ENCODE data around the gene CLUH.
"Not testable (repeated sequence)": the region's sequence is repeated elsewhere in the genome, so short reads cannot be mapped to it uniquely, and the experiment has no call there.

CLUH gene

DNA sequence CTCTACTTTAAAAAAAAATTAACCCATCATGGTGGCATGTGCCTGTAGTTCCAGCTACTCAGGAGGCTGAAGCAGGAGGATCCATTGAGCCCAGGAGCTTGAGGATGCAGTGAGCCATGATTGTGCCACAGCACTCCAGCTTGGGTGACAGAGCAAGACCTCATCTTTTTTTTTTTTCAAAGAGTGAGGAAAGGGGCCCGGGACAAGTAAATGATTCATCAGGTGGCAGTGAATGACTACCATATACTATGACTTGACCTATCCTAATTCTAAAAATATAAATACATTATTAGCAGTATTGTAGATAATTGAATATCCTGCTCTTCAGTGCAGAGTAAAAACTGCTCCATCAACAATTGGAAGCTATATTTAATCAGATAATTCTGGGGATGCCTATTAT lies 55.3 kb downstream of the CLUH start:
- H3K4me3 ChIP-seq (ENCODE audit: low read depth, low read length): no peak overlapping the region
- TF ChIP-seq, protein P1, sequence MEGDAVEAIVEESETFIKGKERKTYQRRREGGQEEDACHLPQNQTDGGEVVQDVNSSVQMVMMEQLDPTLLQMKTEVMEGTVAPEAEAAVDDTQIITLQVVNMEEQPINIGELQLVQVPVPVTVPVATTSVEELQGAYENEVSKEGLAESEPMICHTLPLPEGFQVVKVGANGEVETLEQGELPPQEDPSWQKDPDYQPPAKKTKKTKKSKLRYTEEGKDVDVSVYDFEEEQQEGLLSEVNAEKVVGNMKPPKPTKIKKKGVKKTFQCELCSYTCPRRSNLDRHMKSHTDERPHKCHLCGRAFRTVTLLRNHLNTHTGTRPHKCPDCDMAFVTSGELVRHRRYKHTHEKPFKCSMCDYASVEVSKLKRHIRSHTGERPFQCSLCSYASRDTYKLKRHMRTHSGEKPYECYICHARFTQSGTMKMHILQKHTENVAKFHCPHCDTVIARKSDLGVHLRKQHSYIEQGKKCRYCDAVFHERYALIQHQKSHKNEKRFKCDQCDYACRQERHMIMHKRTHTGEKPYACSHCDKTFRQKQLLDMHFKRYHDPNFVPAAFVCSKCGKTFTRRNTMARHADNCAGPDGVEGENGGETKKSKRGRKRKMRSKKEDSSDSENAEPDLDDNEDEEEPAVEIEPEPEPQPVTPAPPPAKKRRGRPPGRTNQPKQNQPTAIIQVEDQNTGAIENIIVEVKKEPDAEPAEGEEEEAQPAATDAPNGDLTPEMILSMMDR (conservative IDR thresholded peaks at IDR 0.05; ENCODE audit: low read depth, low read length): no peak
- no peak for DNase-seq (ENCODE audit: low read depth)

DNA sequence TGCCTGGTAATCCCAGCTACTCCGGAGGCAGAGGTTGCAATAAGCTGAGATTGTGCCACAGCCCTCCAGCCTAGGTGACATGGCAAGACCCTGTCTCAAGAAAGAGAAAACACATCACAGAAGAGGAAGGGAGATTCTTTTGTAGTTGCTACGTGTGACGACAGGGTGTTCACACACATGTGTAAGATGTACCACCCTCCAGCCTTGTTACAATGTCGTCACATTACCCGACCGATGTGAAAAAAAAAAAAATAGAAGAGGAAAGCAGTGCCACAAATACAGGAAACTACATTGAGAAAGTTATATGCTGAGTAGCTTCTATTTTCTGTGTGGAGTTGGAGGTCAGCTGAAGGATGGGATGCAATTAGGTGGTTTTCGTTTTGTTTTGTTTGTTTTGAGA lies 56.0 kb downstream of the CLUH start:
- TF ChIP-seq, protein P1 (conservative IDR thresholded peaks at IDR 0.05; ENCODE audit: low read depth, low read length): no peak
- no peak for DNase-seq (ENCODE audit: low read depth)
- H3K4me3 ChIP-seq (ENCODE audit: low read depth, low read length): no peak overlapping the region

DNA sequence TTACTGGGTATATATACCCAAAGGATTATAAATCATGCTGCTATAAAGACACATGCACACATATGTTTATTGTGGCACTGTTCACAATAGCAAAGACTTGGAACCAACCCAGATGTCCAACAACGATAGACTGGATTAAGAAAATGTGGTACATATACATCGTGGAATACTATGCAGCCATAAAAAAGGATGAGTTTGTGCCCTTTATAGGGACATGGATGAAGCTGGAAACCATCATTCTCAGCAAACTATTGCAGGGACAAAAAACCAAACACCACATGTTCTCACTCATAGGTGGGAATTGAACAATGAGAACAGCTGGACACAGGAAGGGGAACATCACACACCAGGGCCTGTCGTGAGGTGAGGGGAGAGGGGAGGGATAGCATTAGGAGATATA lies 58.7 kb downstream of the CLUH start:
- not testable (repeated sequence) for DNase-seq (ENCODE audit: low read depth)

DNA sequence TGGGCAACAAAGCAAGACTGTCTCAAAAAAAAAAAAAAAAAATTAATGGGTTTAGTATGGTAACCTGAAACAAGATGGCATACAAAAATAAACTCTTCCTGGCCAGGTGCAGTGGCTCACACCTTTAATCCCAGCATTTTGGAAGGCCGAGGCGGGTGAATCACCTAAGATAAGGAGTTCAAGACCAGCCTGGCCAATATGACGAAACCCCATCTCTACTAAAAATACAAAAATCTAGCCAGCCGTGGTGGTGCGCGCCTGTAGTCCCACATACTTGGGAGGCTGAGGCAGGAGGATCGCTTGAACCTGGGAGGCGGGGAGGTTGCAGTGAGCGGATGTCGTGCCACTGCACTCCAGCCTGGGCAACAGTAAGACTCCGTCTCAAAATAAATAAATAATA lies 62.4 kb downstream of the CLUH start:
- TF ChIP-seq, protein P1 (conservative IDR thresholded peaks at IDR 0.05; ENCODE audit: low read depth, low read length): no peak
- no peak overlapping the region for H3K4me3 ChIP-seq (ENCODE audit: low read depth, low read length)
- DNase-seq (ENCODE audit: low read depth): no peak

More for the DNA sequence above, 58.7 kb downstream of the CLUH start:
- not testable (repeated sequence) for H3K4me3 ChIP-seq (ENCODE audit: low read depth, low read length)

DNA sequence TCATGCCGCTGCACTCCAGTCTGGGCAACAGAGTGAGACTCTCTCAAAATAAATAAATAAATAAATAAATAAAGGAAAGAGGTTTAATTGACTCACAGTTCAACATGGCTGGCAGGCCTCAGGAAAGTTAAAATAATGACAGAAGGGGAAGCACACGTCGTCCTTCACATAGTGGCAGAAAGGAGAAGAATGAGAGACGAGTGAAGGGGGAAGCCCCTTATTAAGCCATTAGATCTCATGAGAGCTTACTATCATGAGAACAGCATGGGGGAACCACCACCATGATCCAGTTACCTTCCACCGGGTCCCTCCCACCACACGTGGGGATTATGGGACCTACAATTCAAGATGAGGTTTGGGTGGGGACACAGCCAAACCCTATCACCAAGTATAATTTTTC lies 63.6 kb downstream of the CLUH start:
- DNase-seq (ENCODE audit: low read depth): no peak
- TF ChIP-seq, protein P1 (conservative IDR thresholded peaks at IDR 0.05; ENCODE audit: low read depth, low read length): no peak
- no peak overlapping the region for H3K4me3 ChIP-seq (ENCODE audit: low read depth, low read length)

DNA sequence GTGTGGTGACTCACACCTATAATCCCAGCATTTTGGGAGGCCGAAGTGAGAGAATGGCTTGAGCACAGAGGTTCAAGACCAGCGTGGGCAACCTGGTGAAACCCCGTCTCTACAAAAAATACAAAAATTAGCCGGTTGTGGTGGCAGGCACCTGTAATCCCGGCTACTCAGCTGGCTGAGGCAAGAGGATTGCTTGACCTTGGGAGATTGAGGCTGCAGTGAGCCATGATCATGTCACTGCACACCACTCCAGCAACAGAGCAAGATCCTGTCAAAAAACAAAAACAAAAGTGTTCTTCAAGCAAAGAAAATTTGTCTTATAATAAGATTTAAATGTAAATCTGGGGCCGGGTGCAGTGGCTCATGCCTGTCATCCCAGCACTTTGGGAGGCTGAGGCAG lies 66.6 kb downstream of the CLUH start:
- DNase-seq (ENCODE audit: low read depth): no peak
- TF ChIP-seq, protein P1 (conservative IDR thresholded peaks at IDR 0.05; ENCODE audit: low read depth, low read length): no peak
- no peak overlapping the region for H3K4me3 ChIP-seq (ENCODE audit: low read depth, low read length)
